Hindlimb muscle (tissue), 1 donor: Measurements from ENCODE around the gene SNX17. TPM values are rescaled to one million over a fixed set of nuclear protein-coding genes. Genes with fewer than 3 reads are reported as not detected.
"Not testable (repeated sequence)": the region's sequence is repeated elsewhere in the genome, so short reads cannot be mapped to it uniquely, and the experiment has no call there.

Experiments used
- DNase-seq: peaks from one replicate; pipeline ENCODE4 v3.0.0-alpha.2; 2013
- polyA plus RNA-seq: library from polyadenylated mRNA; unstranded; fragments of 120-200 nt; gene quantifications from one replicate; pipeline ENCODE4 v1.2.1, GENCODE V29; 2013; ENCODE audit not compliant: insufficient read length

Gene SNX17
- polyA plus RNA-seq: 75.0 TPM

GRCh38 chr2:27370026-27370815, at the start of gene SNX17, which contains the start of gene EIF2B4:
Gene SNX17, plus strand, starts transcription at chr2:27370616. Its CDS starts 128 bp downstream, at chr2:27370744.
Gene EIF2B4, minus strand, starts transcription at chr2:27370338. Its CDS starts 24 bp downstream, at chr2:27370314.
- peak; percentile 99 for DNase-seq

- DNase-seq: no peak
These were observed 49.4 kb upstream of the SNX17 start for GRCh38 chr2:27320958-27321543.

- DNase-seq: no peak
These were observed 48.1 kb upstream of the SNX17 start for GRCh38 chr2:27322301-27322765.

- peak; percentile 92 for DNase-seq
These were observed 47.4 kb upstream of the SNX17 start, which contains the start of gene MPV17 for GRCh38 chr2:27322766-27323595. Gene MPV17, minus strand, starts transcription at chr2:27323097. Its CDS starts 580 bp downstream, at chr2:27322517.

- DNase-seq: peak; percentile 22
These were observed 46.7 kb upstream of the SNX17 start for GRCh38 chr2:27323596-27324285.

- no peak for DNase-seq
These were observed 45.7 kb upstream of the SNX17 start for GRCh38 chr2:27324720-27325119.

- DNase-seq: no peak
These were observed 35.1 kb upstream of the SNX17 start for GRCh38 chr2:27335311-27335710.

- no peak for DNase-seq
These were observed 34.2 kb upstream of the SNX17 start for GRCh38 chr2:27336173-27336572.

GRCh38 chr2:27347641-27348040, 22.8 kb upstream of the SNX17 start:
- no peak for DNase-seq

- no peak for DNase-seq
These were observed 20.2 kb upstream of the SNX17 start for GRCh38 chr2:27350106-27350693.

GRCh38 chr2:27351802-27352598, 18.4 kb upstream of the SNX17 start:
- no peak for DNase-seq

- not testable (repeated sequence) for DNase-seq
These were observed 17.0 kb upstream of the SNX17 start for GRCh38 chr2:27353386-27353761.

GRCh38 chr2:27353762-27354596, 16.4 kb upstream of the SNX17 start:
- no peak for DNase-seq

GRCh38 chr2:27354597-27354927, 15.9 kb upstream of the SNX17 start:
- no peak for DNase-seq

- no peak for DNase-seq
These were observed 14.4 kb upstream of the SNX17 start for GRCh38 chr2:27356056-27356381.

- DNase-seq: peak; percentile 96
These were observed 13.8 kb upstream of the SNX17 start, which contains the start of gene GTF3C2 for GRCh38 chr2:27356382-27357181. Gene GTF3C2, minus strand, starts transcription at chr2:27356764. Its CDS starts 13,210 bp downstream, at chr2:27343554.

- no peak for DNase-seq
These were observed 7.6 kb upstream of the SNX17 start for GRCh38 chr2:27362678-27363420.

GRCh38 chr2:27363933-27364332, 6.5 kb upstream of the SNX17 start:
- no peak for DNase-seq
